Right ventricle myocardium inferior (tissue), 1 donor: ENCODE measurements around the gene RBMS3. TPM values are rescaled to one million over a fixed set of nuclear protein-coding genes. Genes with fewer than 3 reads are reported as not detected.

Experiments used
- ATAC-seq: fragments of 200-7000 bp; cut with Tn5 transposase; one replicate; pipeline ENCODE4 v1.9.1; 2020; ENCODE audit warnings: mild to moderate bottlenecking, moderate library complexity
- DNase-seq: peaks from one replicate; pipeline ENCODE4 v3.0.0; 2021; ENCODE audit errors: missing footprints
- intact Hi-C: fragments of 100-400 bp; cut with DNase I; formaldehyde crosslinking; loops from one replicate; pipeline ENCODE4 v1.11.0; 2022
- total RNA-seq: library from RNA; stranded (reverse); fragmentation: NEBNext Ultra II Directional; extraction: Animal tissue kit (Norgen Biotek cat#: 25700); gene quantifications from one replicate; pipeline ENCODE4 v1.2.1, GENCODE V29; 2021
- donor health status: DM: no; HTN: yes; CAD: no; lungs with severe emphysema.

RBMS3 gene
- total RNA-seq, 1 donor from 2014 or later = 32.7 TPM

DNA sequence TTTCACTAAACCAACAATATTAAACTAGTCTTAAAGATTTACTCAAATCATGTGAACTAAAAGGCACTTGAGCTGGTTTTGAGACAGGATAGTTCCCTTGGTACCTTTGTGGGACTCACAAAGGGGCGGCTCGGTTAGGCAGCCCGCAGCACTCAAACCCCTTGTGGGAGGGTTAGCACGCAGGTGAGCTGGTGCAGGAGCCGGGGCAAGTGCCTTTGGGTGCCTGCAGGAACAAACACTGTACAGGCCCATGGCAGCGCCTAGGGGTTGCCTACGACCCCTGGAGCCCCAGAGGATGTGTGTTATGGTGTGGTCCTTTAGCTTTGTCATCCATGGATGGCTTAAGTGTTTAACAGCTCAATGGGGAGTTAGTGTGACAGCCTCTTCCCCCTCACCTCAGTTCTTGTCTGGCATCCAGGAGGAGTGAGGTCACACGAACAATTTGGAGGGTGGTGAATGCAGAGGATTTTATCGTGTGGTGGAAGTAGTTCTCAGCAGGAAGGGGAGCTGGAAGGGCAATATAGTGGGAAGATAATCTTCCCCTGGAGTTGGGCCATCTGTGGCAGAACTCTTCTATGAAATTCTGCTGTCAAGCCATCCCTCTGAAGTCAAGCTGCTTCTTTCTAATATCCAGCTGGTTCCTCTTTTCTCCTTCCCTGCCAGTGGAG, 470.9 kb downstream of the RBMS3 start:
- DNase-seq (peak; percentile 46), ATAC-seq (peak; percentile 67)
- intact Hi-C loops = loop anchor here (10.0 kb wide), 1 partner anchor 327 kb away; no protein-coding TSS in a partner anchor

DNA sequence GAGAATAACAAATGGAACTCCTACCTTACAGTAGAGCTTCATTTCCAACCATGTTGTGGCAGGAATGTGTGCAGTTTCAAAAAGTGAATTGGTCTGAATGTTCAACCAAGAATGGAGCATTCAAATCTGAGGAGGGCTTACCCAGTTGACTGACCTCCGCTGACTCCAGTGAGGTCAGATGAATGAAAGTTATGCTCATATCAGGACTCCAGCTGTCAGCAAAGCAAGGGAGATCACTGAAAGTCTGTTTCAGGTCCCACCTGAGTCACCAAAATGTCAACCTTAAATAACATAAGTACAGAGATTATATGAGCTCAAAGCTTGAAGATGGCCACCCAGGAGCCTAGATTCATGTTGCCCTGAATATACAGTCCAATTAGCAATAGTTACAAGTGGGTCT, 473.5 kb downstream of the RBMS3 start:
- DNase-seq (no peak), ATAC-seq (no peak)
- intact Hi-C loops = loop anchor here (10.0 kb wide), 1 partner anchor 330 kb away; no protein-coding TSS in a partner anchor

DNA sequence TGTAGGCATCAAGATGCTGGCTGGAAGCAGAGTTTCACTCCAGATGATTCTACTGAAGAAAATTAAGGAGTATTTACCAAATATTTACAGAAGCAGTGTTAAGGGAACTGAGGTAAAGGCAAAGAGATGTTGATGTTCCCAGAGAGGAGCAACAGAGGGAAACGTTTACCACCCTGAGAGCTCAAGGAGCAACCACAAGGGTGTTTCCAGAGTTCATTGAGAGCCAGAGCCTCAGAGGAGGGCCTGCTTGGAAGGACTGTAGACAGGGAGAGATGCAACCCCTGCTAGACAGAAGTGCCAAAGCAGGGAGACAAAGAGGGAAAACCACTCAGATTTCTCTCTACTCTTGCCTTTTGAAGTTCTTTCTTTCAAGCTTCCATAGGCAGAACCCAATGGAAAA, 474.5 kb downstream of the RBMS3 start:
- ATAC-seq = no peak
- intact Hi-C loops = loop anchor here (5.0 to 10.0 kb wide), 3 partner anchors 48 to 331 kb away; no protein-coding TSS in a partner anchor
- no peak for DNase-seq

DNA sequence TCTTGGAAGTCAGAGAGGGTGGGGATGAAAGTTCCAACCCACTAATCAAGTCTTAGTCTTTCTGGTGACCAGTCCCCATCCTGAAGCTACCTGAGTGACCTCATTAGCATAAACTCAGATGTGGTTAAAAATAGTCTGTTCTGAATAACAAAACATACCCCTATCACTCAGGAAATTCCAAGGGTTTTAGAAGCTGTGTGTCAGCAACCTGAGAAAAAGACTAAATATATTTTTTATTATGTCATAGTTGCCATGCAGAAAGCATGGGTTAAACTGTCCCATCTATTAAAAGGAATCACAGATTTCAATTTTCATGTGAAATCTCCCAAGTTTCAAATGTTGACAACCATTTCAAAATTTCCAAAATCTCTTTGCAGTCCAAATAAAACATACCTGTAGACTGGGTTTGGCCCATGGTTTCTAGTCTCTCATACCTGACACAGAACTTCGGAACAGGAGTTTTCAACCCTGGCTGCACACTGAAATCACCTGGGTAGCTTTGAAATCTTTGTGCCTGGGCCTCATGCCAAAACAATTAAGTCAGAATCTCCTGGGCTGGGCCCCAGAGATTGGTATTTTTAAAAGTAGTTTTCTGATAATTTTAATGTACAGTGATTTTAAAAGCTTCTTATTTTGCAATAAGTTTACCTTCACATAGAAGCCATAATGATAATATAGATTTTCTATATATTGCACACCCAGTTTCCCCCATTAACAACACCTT, 476.3 kb downstream of the RBMS3 start:
- intact Hi-C loops = loop anchor here (5.0 to 10.0 kb wide), 3 partner anchors 50 to 332 kb away; no protein-coding TSS in a partner anchor
- ATAC-seq = no peak
- no peak for DNase-seq

DNA sequence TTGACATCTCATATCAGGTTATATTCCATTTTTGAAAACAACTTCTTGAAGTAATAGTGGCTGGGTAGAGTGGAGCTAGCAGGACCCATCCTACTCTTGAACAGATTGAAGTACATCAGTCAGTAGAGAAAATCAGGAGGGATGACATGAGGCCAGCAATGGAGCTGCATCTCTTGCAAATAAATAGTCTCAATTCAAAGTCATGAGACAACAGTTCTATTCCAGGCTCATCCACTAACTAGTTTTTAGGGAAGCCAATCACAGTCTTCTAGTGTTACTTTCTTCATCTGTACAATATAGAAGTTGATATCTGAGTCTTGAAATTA, 477.2 kb downstream of the RBMS3 start:
- DNase-seq (no peak), ATAC-seq (no peak)
- intact Hi-C loops = loop anchor here (5.0 to 10.0 kb wide), 3 partner anchors 51 to 333 kb away; no protein-coding TSS in a partner anchor

DNA sequence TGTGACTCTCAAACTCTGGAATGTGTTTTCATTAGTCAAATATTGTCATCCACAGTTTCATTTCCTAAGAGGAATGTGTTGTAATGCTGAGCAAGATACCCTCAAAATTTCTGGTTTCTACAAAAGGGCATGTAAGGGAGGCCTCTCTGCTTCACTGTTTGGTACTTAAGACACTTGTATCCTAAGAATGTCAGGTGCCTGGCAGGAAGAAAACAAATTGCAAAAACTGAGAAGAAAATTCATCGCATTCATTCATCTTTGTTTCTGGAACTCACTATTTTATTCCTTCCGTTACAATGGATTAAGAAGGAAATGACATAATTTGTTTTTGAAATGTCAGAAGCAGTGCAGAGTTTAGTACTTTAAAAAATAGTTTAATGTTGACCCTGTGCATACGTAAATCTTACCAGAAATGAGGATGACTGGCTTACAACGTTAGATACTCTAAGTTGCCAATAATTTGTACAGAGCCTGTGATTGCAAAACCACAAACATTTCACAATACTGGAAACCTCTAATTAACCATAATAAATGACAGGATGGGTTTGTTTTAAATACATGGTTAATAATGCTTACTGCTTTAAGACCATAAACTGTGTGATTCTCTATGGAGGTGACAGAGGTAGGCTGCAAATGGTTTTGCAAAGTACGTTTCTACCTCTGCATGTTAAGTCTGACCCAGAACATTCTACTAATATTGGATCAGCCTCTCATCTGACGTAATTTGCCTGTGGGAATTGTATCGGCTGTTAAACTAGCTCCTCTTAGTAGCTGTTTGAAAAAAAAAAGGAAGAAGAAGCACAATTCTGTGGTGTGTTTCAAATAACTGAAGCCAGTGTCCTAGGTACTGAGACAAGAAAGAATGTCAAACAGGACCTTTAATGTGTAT, 477.8 kb downstream of the RBMS3 start:
- ATAC-seq (peak; percentile 84), DNase-seq (no peak)
- intact Hi-C loops = loop anchor here (5.0 to 10.0 kb wide), 3 partner anchors 51 to 334 kb away; no protein-coding TSS in a partner anchor

DNA sequence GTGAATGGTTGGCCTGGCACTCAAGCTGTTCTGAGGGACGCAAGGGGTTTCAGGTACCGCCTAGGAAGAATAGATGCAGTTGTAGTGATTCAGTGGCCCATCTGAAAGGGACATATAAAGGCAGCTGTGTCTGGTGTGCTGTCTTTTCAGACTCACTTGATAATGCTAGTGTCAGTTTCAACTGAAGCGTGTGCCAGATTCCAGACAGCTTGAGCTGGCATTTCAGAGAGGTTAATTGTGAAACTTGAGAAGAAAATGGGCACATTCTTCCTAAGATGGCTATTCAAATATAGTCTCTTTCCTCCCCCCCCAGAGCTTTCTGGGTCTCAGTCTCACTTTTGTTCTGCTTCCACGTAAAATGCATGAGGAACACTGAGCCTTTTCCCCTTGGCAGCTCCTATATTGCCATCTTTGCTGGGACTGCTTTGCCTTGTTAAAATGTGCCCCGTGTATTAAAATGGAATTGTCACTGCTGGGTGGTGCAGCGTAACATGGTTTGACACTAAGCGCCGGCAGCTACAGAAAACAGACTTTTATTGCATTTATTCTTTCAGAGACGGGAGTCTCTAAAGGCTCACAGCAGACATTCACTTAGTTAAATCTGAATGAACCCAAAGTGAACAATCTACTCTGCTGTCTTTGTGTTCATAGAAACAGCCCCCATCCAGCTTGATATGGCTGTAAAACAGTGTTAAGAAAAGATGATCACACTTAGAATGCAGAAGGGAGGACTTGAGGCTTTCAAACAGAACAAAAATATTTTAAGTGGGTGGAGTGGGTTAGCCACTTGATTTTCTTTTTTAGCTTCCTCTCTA, 478.7 kb downstream of the RBMS3 start:
- intact Hi-C loops = loop anchor here (5.0 to 10.0 kb wide), 7 partner anchors 52 to 617 kb away; no protein-coding TSS in a partner anchor
- DNase-seq (no peak), ATAC-seq (peak; percentile 45)

DNA sequence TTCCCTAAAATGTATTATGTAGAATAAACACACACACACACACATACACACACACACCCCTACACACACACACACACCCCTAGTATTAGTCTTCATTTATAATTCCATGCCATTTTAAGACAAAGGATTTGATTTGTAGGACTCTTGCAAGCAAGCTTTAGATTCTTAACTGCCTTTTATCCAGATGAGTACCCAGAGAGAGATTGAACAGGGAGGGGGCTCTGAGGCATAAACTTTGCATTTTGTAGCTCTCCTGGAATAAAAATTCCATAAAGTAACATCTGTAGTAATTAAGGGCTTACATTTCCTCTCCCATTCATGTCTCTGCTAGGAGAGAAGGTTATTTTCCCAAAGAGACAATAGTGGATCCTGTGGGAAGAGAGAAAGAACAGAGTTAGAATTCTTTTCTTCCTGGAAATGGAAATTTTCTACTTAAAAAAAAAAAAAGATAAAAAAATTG, 479.4 kb downstream of the RBMS3 start:
- intact Hi-C loops = loop anchor here (5.0 kb wide), 4 partner anchors 63 to 618 kb away; no protein-coding TSS in a partner anchor
- ATAC-seq (no peak), DNase-seq (no peak)

DNA sequence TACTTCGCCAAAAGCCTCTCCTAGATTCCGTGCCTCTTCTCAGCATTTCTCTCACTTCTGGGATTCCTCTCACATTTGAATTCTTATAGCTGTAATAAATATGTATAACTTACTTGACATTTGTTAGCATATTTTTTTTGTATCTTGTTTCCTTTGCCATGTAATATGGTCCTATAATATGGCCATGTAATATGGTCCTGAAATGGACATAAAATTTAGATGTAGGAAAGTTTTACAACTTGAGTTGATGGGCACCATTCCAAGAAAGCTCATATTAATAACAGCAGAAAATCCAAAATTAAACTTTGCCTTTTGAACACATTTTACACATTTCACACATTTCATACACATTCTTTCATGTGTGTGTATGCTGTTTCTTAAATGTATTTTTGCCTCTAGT, 480.6 kb downstream of the RBMS3 start:
- no peak for DNase-seq
- intact Hi-C loops = loop anchor here (5.0 kb wide), 4 partner anchors 64 to 619 kb away; no protein-coding TSS in a partner anchor
- ATAC-seq = no peak

DNA sequence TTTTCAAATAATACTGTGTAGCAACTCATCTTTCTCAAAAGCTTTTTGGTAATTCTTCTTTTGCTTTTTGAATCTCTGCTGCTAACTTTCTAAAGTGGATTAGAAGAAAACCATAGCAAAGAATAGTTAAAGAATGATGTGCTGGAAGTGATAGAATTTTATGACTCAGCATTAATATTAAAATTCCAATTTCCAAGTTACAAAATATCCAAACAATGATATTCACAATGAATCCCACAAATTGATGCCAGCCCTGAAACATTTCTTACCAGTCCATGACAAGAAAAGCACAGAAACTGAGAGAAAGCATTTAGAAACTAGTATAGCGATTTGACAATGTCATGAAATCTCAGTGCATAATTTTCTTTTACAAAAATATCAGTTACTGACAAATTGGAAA, 482.2 kb downstream of the RBMS3 start:
- ATAC-seq (no peak), DNase-seq (no peak)
- intact Hi-C loops = loop anchor here (5.0 kb wide), 4 partner anchors 66 to 621 kb away; no protein-coding TSS in a partner anchor

DNA sequence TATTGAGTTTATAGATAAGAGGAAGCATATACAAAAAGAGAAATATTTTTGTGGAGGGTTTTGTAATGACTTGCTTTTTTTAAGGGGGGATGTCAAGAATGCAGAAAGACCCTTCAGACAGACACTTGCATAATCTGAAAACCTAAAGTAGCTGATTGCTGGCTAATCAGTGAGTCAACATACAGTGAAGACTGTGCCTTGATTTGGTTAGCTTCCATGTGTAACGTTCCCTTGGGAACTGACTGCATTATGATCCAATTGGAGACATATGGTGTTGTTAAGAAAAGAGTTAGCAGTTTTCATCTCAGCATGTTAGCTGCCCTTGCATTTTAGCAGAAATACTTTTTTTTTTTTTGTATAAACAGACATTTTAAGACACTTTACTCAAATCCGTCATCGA, 483.2 kb downstream of the RBMS3 start:
- intact Hi-C loops = loop anchor here (2.0 to 5.0 kb wide), 6 partner anchors 67 to 847 kb away; partner anchors contain the start of gene RBMS3
- DNase-seq (no peak), ATAC-seq (no peak)

DNA sequence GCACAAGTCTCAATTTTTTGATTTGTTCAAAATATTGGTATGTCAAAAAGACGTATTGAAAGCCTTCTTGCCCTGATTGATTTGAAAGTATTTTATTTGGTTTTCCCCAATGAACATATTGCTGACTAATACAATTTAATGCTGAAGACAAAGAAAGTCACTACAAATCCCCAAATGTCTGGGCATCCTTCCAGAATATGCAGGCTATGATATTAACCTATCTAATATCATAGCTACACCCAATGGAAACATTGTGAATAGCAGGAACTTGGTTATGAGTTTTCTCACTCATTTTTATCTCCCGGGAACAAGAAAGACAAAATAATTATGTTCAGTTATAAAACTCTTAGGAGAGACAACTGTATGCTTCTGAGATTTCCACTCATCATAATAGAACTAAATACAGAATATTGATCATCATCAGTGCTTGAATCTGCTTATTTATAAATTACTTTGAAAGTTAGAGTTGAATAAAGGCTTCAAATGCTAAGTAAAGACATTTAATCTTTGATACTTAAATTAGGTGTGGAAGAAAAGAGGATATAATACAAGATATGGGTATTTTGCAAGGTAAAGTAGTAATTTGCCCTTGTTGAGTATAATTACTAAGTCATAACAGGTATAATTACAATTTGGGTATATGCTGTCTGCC, 483.9 kb downstream of the RBMS3 start:
- no peak for DNase-seq
- peak; percentile 65 for ATAC-seq
- intact Hi-C loops = loop anchor here (2.0 to 5.0 kb wide), 7 partner anchors 67 to 1097 kb away; partner anchors contain the start of gene RBMS3

DNA sequence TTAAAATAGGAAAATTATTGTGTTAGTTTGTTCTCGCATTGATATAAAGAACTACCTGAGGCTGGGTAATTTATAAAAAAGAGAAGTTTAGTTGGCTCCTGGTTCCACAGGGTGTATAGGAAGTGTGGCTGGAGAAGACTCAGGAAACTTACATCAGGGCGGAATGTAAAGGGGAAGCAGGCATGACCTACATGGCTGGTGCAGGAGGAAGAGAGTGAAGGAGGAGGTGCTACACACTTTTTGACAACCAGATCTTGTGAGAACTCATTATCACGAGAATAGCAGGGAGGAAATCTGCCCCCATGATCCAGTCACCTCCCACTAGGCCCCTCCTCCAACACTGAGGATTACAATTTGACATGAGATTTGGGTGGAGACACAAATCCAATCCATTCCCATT, 490.7 kb downstream of the RBMS3 start:
- no peak for DNase-seq
- ATAC-seq = no peak
- intact Hi-C loops = no loop called here

DNA sequence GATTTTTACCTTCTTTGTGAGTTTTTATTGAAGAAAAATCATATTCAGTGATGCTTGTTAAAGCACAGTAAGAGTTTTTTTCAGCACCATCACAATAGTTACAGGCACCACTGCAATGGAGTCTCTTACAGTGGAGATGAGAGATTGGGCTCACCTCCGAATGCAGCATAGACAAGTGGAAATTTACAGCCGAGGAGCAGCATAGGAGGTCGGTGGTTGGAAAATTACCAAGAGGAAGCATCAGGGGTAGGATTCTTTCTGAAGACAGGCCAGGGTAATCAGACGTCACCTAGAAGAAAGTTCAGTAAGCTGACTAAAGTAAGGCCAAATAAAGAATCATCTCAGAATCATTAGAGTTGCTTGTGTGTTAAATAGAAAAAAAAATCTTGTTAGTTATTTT, 491.6 kb downstream of the RBMS3 start:
- intact Hi-C loops = no loop called here
- ATAC-seq (no peak), DNase-seq (no peak)

DNA sequence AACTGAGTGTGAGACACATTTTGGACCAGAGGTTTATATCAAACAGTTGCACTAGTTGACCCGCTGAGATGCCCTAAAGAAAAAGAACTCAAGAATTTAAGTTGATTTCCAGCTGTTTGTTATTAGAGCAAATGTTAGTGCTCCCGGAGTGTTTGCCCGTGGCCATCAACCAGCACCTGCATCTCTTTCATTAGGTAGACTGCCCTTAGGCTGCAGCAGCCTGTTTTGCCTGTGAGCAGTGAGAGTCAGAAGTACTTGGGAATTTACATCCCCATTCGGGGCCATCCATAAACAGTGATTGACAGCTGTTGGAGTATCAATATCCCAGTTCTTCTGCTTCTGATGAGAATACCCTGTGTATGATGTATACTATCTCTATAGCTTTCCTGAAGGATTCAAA, 492.6 kb downstream of the RBMS3 start:
- intact Hi-C loops = no loop called here
- DNase-seq = no peak
- no peak for ATAC-seq

DNA sequence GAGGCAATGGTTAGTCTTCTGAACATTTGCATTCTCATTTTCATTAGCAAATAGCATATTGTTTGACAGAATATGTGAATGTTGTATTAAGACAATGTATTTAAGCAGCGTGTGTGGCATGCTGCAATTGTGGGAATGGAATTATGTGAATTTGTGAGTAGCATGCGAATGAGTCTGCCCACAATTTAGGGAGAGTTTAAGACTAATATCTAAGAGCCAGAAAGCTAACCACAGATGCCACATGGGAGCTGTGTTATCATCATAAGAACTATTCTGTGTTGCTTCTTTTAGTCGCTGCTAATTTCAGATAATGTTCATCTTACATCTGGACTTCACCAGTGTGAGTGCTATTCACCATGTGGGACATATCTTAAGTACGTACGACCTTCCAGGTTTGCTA, 494.5 kb downstream of the RBMS3 start:
- intact Hi-C loops = no loop called here
- DNase-seq (no peak), ATAC-seq (peak; percentile 28)

DNA sequence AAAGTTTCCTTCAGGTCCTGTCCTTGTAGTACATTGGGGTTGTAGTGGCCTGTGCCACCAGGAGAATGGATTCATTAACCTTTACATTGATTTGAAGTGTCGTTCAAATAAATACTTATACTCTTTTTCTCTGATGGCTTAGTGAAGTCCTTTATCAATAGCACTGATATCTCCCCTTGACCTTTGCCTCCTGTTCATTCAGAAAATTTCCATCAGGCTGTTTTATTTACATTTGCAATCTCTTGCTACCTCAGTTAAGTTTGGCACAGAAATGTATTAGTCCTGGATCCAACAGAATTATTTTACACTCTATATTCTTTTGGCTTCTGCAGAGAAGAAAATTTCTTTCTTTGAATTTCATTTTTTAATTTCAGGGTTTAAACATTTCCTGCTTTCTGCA, 497.0 kb downstream of the RBMS3 start:
- ATAC-seq = no peak
- DNase-seq = no peak
- intact Hi-C loops = no loop called here
